ENCODE measurements around the gene RFX6. TPM values are rescaled to one million over a fixed set of nuclear protein-coding genes. Genes with fewer than 3 reads are reported as not detected.

Gene RFX6
- total and polyA plus RNA-seq, 2 experiments from 2014 or later: not detected

DNA sequence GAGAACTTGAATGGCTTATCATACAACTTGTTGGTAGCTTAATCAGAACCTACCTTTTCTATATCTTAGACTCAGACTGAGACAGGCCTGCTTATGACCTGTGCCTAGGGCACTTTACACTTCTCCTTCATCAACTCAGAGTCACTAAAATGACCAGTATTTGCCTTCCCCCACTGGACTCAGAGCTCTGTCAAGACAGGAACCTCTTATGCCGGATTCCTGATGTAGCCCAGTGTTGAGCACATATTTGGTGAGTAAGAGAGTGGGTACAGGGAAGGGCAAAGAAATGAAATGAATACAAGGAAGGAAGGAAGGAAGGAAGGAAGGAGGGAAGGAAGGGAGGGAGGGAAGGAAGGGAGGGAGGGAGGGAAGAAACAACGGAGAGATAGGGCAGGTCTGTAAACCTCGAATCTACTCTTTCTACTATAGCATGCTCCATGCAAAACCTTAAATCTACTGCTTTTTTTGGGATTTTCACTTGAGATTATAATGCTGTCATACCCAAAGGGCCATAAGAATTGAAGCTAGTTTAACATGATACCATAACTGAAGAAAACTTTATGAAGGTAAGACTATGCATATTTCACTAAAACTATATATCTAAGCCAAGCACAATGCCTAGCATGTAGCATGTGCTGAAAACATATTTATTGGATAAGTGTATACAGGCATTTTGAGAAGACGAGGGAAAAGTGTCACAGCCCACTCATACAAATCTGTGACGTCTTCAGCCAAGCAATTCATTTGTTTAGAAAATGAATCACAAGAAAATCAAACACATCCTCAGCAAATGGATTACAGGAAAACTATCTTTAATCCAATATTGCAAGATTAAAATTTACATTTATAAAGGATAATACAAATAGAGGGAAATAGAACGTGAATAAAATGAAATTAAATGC lies 89.9 kb downstream of the RFX6 start:
- Histone ChIP-seq H3K27ac (no peak overlapping the region), H3K4me1 (ENCODE audit: insufficient read depth) (no peaks in the 10 kb centered on the region), H3K27me3 (replicated peaks; ENCODE audit: insufficient read depth) (no peaks in the 10 kb centered on the region), H2AFZ (no peak overlapping the region), H3F3A (ENCODE audit: insufficient read depth) (no peaks in the 10 kb centered on the region), H3K4me2 (ENCODE audit: unreplicated experiment) (no peak overlapping the region), H3K36me3 (ENCODE audit: low read depth) (no peaks in the 10 kb centered on the region), H3K4me3 (no peak overlapping the region), H3K79me2 (ENCODE audit: insufficient read depth) (no peaks in the 10 kb centered on the region), H4K20me1 (ENCODE audit: insufficient read depth) (no peaks in the 10 kb centered on the region), H3K9me2 (ENCODE audit: insufficient read depth) (no peaks in the 10 kb centered on the region), H3K9ac (no peak overlapping the region), H3K9me3 (ENCODE audit: low read depth) (no peaks in the 10 kb centered on the region)
- WGBS, 2 experiments (ENCODE audit: low coverage in 1 of 2, low lambda C conversion rate in 2 of 2, missing lambda C conversion rate in 2 of 2): 44 to 49% methylated on average over 4 to 6 of the region's 6 CpGs
- TF ChIP-seq EZH2phosphoT487 (IDR thresholded peaks at IDR 0.05; ENCODE audit: insufficient read depth, low read depth) (no peak), EZH2 (IDR thresholded peaks at IDR 0.05; ENCODE audit: insufficient read depth, poor library complexity, severe bottlenecking) (no peak)
- in situ Hi-C loops (cut with MboI): no loop called here
- no peak for DNase-seq

DNA sequence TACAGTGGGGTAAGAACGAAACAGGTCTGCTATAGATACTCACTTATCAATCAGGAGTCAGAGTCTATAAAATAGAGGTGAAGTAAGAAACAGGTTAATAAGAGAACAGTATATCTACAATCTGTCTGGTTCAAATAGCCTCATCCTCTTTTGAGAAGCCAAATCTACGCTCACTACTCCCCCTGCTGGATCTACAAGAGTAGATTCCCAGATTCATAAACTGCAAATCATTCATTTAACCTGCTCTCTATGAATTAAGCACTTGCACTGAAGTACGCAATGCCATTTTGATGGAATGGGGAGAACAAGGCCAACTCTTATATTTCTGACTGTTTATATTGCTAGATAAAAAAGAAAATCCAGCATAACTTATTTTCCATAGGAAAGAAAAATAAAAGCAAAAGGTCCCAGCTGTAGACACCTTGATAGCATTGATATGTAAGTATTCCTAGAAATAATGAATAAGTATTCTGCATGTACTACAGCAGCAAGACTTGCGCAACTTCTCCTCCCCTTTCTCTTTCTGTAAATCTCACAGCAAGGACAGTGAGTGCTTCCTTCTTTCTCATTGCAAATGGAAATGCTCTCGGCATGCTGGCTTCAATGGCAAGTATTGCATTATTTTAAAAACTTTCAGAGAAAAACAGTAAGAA lies 92.3 kb downstream of the RFX6 start:
- Histone ChIP-seq H3K36me3 (ENCODE audit: low read depth) (no peaks in the 10 kb centered on the region), H3K27ac (no peak overlapping the region), H3K9me2 (ENCODE audit: insufficient read depth) (no peaks in the 10 kb centered on the region), H3K9ac (no peak overlapping the region), H3K4me3 (no peak overlapping the region), H3K4me2 (ENCODE audit: unreplicated experiment) (no peak overlapping the region), H3F3A (ENCODE audit: insufficient read depth) (no peaks in the 10 kb centered on the region), H3K27me3 (replicated peaks; ENCODE audit: insufficient read depth) (no peaks in the 10 kb centered on the region), H3K9me3 (ENCODE audit: low read depth) (no peaks in the 10 kb centered on the region), H2AFZ (no peak overlapping the region), H3K4me1 (ENCODE audit: insufficient read depth) (no peaks in the 10 kb centered on the region), H4K20me1 (ENCODE audit: insufficient read depth) (no peaks in the 10 kb centered on the region), H3K79me2 (ENCODE audit: insufficient read depth) (no peaks in the 10 kb centered on the region)
- peak; percentile 66 for DNase-seq
- in situ Hi-C loops (cut with MboI): no loop called here
- 21 to 32% methylated on average over 5 of the region's 5 CpGs for WGBS, 2 experiments (ENCODE audit: low coverage in 1 of 2, low lambda C conversion rate in 2 of 2, missing lambda C conversion rate in 2 of 2)
- no peak for TF ChIP-seq EZH2phosphoT487 (IDR thresholded peaks at IDR 0.05; ENCODE audit: insufficient read depth, low read depth)
- TF ChIP-seq EZH2 (IDR thresholded peaks at IDR 0.05; ENCODE audit: insufficient read depth, poor library complexity, severe bottlenecking): no peak

DNA sequence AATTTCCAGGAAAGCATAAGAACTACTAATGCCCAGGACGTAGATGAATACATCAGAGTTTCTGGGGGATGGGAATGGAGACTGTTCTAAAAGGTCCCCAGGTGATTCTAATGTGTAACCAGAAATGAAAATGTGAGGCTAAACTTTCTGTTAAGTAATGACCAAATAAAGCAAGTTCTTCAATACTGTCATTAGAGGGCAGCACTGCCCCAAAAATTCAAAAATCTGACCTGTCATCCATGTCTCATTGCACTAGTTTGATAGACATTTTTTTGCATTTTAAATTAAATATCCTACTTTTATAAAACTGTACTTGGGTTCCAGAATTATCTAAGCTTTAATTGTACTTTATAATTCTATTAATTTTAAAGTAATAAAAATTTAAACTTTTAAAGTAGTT lies 94.9 kb downstream of the RFX6 start:
- H3K79me2 ChIP-seq (ENCODE audit: insufficient read depth): no peaks in the 10 kb centered on the region
- no peak overlapping the region for H3K4me3 ChIP-seq
- 0% methylated on average over 1 of the region's 1 CpG for WGBS, 2 experiments (ENCODE audit: low coverage in 1 of 2, low lambda C conversion rate in 2 of 2, missing lambda C conversion rate in 2 of 2)
- no peaks in the 10 kb centered on the region for H3K4me1 ChIP-seq (ENCODE audit: insufficient read depth)
- H3K4me2 ChIP-seq (ENCODE audit: unreplicated experiment): no peak overlapping the region
- TF ChIP-seq EZH2 (IDR thresholded peaks at IDR 0.05; ENCODE audit: insufficient read depth, poor library complexity, severe bottlenecking): no peak
- TF ChIP-seq EZH2phosphoT487 (IDR thresholded peaks at IDR 0.05; ENCODE audit: insufficient read depth, low read depth): no peak
- no peak overlapping the region for H3K9ac ChIP-seq
- DNase-seq: peak; percentile 58
- H2AFZ ChIP-seq: no peak overlapping the region
- no peaks in the 10 kb centered on the region for H4K20me1 ChIP-seq (ENCODE audit: insufficient read depth)
- no peak overlapping the region for H3K27ac ChIP-seq
- H3K27me3 ChIP-seq (replicated peaks; ENCODE audit: insufficient read depth): no peaks in the 10 kb centered on the region
- no peaks in the 10 kb centered on the region for H3F3A ChIP-seq (ENCODE audit: insufficient read depth)
- no peaks in the 10 kb centered on the region for H3K9me3 ChIP-seq (ENCODE audit: low read depth)
- in situ Hi-C loops (cut with MboI): no loop called here
- H3K9me2 ChIP-seq (ENCODE audit: insufficient read depth): no peaks in the 10 kb centered on the region
- no peaks in the 10 kb centered on the region for H3K36me3 ChIP-seq (ENCODE audit: low read depth)

DNA sequence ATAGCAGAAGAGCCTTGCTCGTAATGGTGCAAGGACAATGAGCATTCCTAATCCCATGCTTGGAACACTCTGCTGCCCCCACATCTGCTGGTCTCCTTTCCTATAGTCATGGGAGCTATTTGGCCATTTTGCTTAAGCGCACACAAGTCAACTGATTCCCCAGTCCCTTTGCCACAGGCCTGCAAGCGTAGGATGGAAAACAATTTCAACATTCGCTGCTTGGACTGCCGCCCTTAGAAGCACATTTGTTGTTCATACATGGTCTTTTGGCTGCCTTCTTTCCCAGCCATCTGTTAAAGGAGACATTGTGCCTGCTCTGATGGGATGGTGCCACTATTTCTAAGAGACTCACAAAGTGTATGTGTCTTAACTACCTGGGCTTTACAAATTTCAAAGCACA lies 96.9 kb downstream of the RFX6 start:
- Histone ChIP-seq H3K79me2 (ENCODE audit: insufficient read depth) (no peaks in the 10 kb centered on the region), H3K27ac (no peak overlapping the region), H3K36me3 (ENCODE audit: low read depth) (no peaks in the 10 kb centered on the region), H3K4me1 (ENCODE audit: insufficient read depth) (no peaks in the 10 kb centered on the region), H4K20me1 (ENCODE audit: insufficient read depth) (no peaks in the 10 kb centered on the region), H2AFZ (no peak overlapping the region), H3K9ac (no peak overlapping the region), H3K9me2 (ENCODE audit: insufficient read depth) (no peaks in the 10 kb centered on the region), H3F3A (ENCODE audit: insufficient read depth) (no peaks in the 10 kb centered on the region), H3K27me3 (replicated peaks; ENCODE audit: insufficient read depth) (no peaks in the 10 kb centered on the region), H3K9me3 (ENCODE audit: low read depth) (no peaks in the 10 kb centered on the region), H3K4me2 (ENCODE audit: unreplicated experiment) (no peak overlapping the region), H3K4me3 (no peak overlapping the region)
- in situ Hi-C loops (cut with MboI): no loop called here
- DNase-seq: no peak
- 9 to 16% methylated on average over 5 of the region's 5 CpGs for WGBS, 2 experiments (ENCODE audit: low coverage in 1 of 2, low lambda C conversion rate in 2 of 2, missing lambda C conversion rate in 2 of 2)
- TF ChIP-seq EZH2 (IDR thresholded peaks at IDR 0.05; ENCODE audit: insufficient read depth, poor library complexity, severe bottlenecking) (no peak), EZH2phosphoT487 (IDR thresholded peaks at IDR 0.05; ENCODE audit: insufficient read depth, low read depth) (no peak)

Measured in GM23248 (cell line).